GM18858 (cell line): ENCODE measurements around the gene MEX3D.

Experiments used
- ATAC-seq: cut with Tn5 transposase; IDR thresholded peaks from one replicate; pipeline ENCODE4 v1.9.1; 2021; ENCODE audit not compliant: unreplicated experiment

Gene MEX3D

GRCh38 chr19:1598777-1599459 is 30.8 kb upstream of the MEX3D start:
- ATAC-seq = no peak

GRCh38 chr19:1593501-1593772 is 25.3 kb upstream of the MEX3D start:
- ATAC-seq = no peak

- peak; percentile 37 for ATAC-seq
Observed at GRCh38 chr19:1592755-1593500, 24.8 kb upstream of the MEX3D start, which contains the start of gene MBD3. TSS of gene MBD3 (minus strand) at chr19:1592865. CDS start at chr19:1592631, 234 bp downstream.

- ATAC-seq = peak; percentile 37
Observed at GRCh38 chr19:1592024-1592754, 24.1 kb upstream of the MEX3D start.

- ATAC-seq = no peak
Observed at GRCh38 chr19:1591421-1592023, 23.4 kb upstream of the MEX3D start.

- no peak for ATAC-seq
Observed at GRCh38 chr19:1590641-1591397, 22.7 kb upstream of the MEX3D start.

- no peak for ATAC-seq
Observed at GRCh38 chr19:1587872-1588271, 19.7 kb upstream of the MEX3D start.

GRCh38 chr19:1585243-1585580 is 17.1 kb upstream of the MEX3D start:
- no peak for ATAC-seq

GRCh38 chr19:1584500-1585242 is 16.5 kb upstream of the MEX3D start:
- no peak for ATAC-seq

GRCh38 chr19:1582201-1582600 is 14.1 kb upstream of the MEX3D start:
- ATAC-seq = no peak

GRCh38 chr19:1580957-1581356 is 12.8 kb upstream of the MEX3D start:
- no peak for ATAC-seq

- ATAC-seq = no peak
Observed at GRCh38 chr19:1580382-1580781, 12.3 kb upstream of the MEX3D start.

- no peak for ATAC-seq
Observed at GRCh38 chr19:1579222-1579621, 11.1 kb upstream of the MEX3D start.

- ATAC-seq = no peak
Observed at GRCh38 chr19:1577929-1578618, 9.9 kb upstream of the MEX3D start.

GRCh38 chr19:1577090-1577928 is 9.2 kb upstream of the MEX3D start:
- no peak for ATAC-seq

- no peak for ATAC-seq
Observed at GRCh38 chr19:1576242-1577089, 8.3 kb upstream of the MEX3D start.

- no peak for ATAC-seq
Observed at GRCh38 chr19:1575323-1576241, 7.5 kb upstream of the MEX3D start.
